A549 (cell line): ENCODE data around the gene OR5A1. TPM values are rescaled to one million over a fixed set of nuclear protein-coding genes. Genes with fewer than 3 reads are reported as not detected.

ENCODE experiments used
- ATAC-seq, 2 experiments: fragments of 200-7000 bp in 1 of 2; fragments of >200 bp in 1 of 2; cut with Nextera tagmentation in 1 of 2; cut with Tn5 transposase in 1 of 2; 3 replicates each; pipeline versions ENCODE4 v1.8.0 to v1.9.1; 2018 to 2020; ENCODE audit warnings: mild to moderate bottlenecking in 1 of 2, moderate library complexity in 1 of 2
- CTCF ChIA-PET: fragments of 300-600 bp; sonication (Branson Sonifier 250); formaldehyde crosslinking; extraction: SDS; loops from one replicate; lab custom pipeline; 2021; ENCODE audit warnings: antibody characterized with exemption, inconsistent platforms; lab: Yijun Ruan, JAX
- POLR2A ChIA-PET: fragments of 350-600 bp; formaldehyde crosslinking; extraction: SDS; loops from one replicate; lab custom pipeline; 2021; ENCODE audit warnings: antibody characterized with exemption, inconsistent platforms; lab: Yijun Ruan, JAX
- DNase-seq, 2 experiments: peaks; one replicate each; pipeline versions ENCODE4 v3.0.0 to v3.0.0-alpha.2; 2011 to 2016; ENCODE audit warnings: low read depth in 1 of 2, low spot score in 1 of 2
- FAIRE-seq: peaks from 2 replicates; lab custom pipeline; 2011; peaks lifted over from hg19 to GRCh38; lab: Jason Lieb, UNC
- H3K27ac ChIP-seq, 2 experiments: fragments of >200 bp; sonication (Bioruptor Twin); formaldehyde crosslinking; 3 replicates each; pipeline ENCODE4 v1.5.1; 2016 to 2017
- H3K4me1 ChIP-seq: fragments of >200 bp; sonication (Bioruptor Twin); formaldehyde crosslinking; 3 replicates; pipeline ENCODE4 v1.6.1; 2016
- H3K4me2 ChIP-seq: fragments of >200 bp; sonication (Bioruptor Twin); formaldehyde crosslinking; 3 replicates; pipeline ENCODE4 v1.6.1; 2016
- H3K4me3 ChIP-seq: fragments of >200 bp; sonication (Bioruptor Twin); formaldehyde crosslinking; 3 replicates; pipeline ENCODE4 v1.5.1; 2016
- H3K9me3 ChIP-seq: fragments of >200 bp; sonication (Bioruptor Twin); formaldehyde crosslinking; 3 replicates; pipeline ENCODE4 v1.6.1; 2016
- BHLHE40 ChIP-seq: IDR thresholded peaks from 2 replicates; pipeline ENCODE4 v1.6.1; 2012; ENCODE audit warnings: low read depth, low read length, inconsistent platforms
- CBX2 ChIP-seq: fragments of 200-600 bp; sonication (generic); IDR thresholded peaks from 2 replicates; pipeline ENCODE4 v1.6.1; 2016; ENCODE audit warnings: low read depth, mild to moderate bottlenecking, borderline replicate concordance
- CBX8 ChIP-seq: fragments of 200-600 bp; sonication (generic); IDR thresholded peaks from 2 replicates; pipeline ENCODE4 v1.6.1; 2016
- CEBPB ChIP-seq, 2 experiments: fragments of >200 bp in 1 of 2; sonication (Bioruptor Twin) in 1 of 2; formaldehyde crosslinking in 1 of 2; IDR thresholded peaks; 2 replicates each; pipeline ENCODE4 v1.6.1; 2012 to 2016
- CHD4 ChIP-seq: fragments of 200-600 bp; sonication (generic); IDR thresholded peaks from 2 replicates; pipeline ENCODE4 v1.6.1; 2016; ENCODE audit warnings: antibody characterized with exemption, mild to moderate bottlenecking, borderline replicate concordance
- EP300 ChIP-seq, 2 experiments: fragments of >200 bp; sonication (Bioruptor Twin); formaldehyde crosslinking; IDR thresholded peaks; 2 replicates in 1 of 2; 3 replicates in 1 of 2; pipeline ENCODE4 v1.6.1; 2016 to 2017
- FOSL2 ChIP-seq, 2 experiments: fragments of 450-650 bp in 1 of 2; fragments of >200 bp in 1 of 2; sonication (Bioruptor Twin) in 1 of 2; formaldehyde crosslinking; IDR thresholded peaks; 2 replicates each; pipeline versions ENCODE4 v1.5.0 to v1.6.1; 2016 to 2020; ENCODE audit warnings: mild to moderate bottlenecking in 1 of 2, moderate library complexity in 1 of 2
- FOXS1 ChIP-seq: fragments of 250-450 bp; sonication (Bioruptor Pico); IDR thresholded peaks from 2 replicates; pipeline ENCODE4 v1.5.0; 2020; ENCODE audit warnings: mild to moderate bottlenecking, moderate library complexity
- GATA3 ChIP-seq: IDR thresholded peaks from 2 replicates; pipeline ENCODE4 v1.6.1; 2012; ENCODE audit warnings: borderline replicate concordance
- HOXB5 ChIP-seq: fragments of 250-450 bp; sonication (Bioruptor Pico); IDR thresholded peaks from 2 replicates; pipeline ENCODE4 v1.5.0; 2020; ENCODE audit warnings: mild to moderate bottlenecking, moderate library complexity
- MAFK ChIP-seq: fragments of 450-650 bp; IDR thresholded peaks from 2 replicates; pipeline ENCODE4 v1.6.1; 2014; ENCODE audit not compliant: partially characterized antibody
- MYC ChIP-seq: IDR thresholded peaks from 2 replicates; pipeline ENCODE4 v1.6.1; 2012; ENCODE audit warnings: mild to moderate bottlenecking, inconsistent platforms, low read length, improper control_type of control experiment, borderline replicate concordance
- NFE2L2 ChIP-seq: fragments of 150-350 bp; conservative IDR thresholded peaks from 2 replicates; pipeline ENCODE4 v1.6.1; 2014; ENCODE audit warnings: low read length
- NR3C1 ChIP-seq: fragments of >200 bp; sonication (Bioruptor Twin); formaldehyde crosslinking; IDR thresholded peaks from 3 replicates; pipeline ENCODE4 v1.6.1; 2017
- PHF8 ChIP-seq: fragments of 200-600 bp; sonication (generic); IDR thresholded peaks from 2 replicates; pipeline ENCODE4 v1.6.1; 2016; ENCODE audit warnings: low read depth, mild to moderate bottlenecking, antibody characterized with exemption, moderate library complexity, borderline replicate concordance
- POLR2AphosphoS2 ChIP-seq: conservative IDR thresholded peaks from 2 replicates; pipeline ENCODE4 v1.6.1; 2012; ENCODE audit warnings: low read length, improper control_type of control experiment, inconsistent platforms
- RAD21 ChIP-seq, 2 experiments: fragments of >200 bp in 1 of 2; sonication (Bioruptor Twin) in 1 of 2; formaldehyde crosslinking in 1 of 2; IDR thresholded peaks in 1 of 2; conservative IDR thresholded peaks in 1 of 2; 2 replicates in 1 of 2; 3 replicates in 1 of 2; pipeline ENCODE4 v1.6.1; 2012 to 2018; ENCODE audit warnings: inconsistent platforms in 1 of 2
- RCOR1 ChIP-seq: fragments of 150-350 bp; IDR thresholded peaks from 2 replicates; pipeline ENCODE4 v1.6.1; 2014; ENCODE audit warnings: antibody characterized with exemption, low read length, low read depth
- RNF2 ChIP-seq: fragments of 200-600 bp; sonication (generic); IDR thresholded peaks from 2 replicates; pipeline ENCODE4 v1.6.1; 2016; ENCODE audit warnings: low read depth, mild to moderate bottlenecking, antibody characterized with exemption, moderate library complexity, borderline replicate concordance
- SMC3 ChIP-seq: fragments of >200 bp; sonication (Bioruptor Twin); formaldehyde crosslinking; IDR thresholded peaks from 3 replicates; pipeline ENCODE4 v1.6.1; 2018; ENCODE audit warnings: inconsistent platforms
- SREBF2 ChIP-seq: fragments of 450-650 bp; IDR thresholded peaks from 2 replicates; pipeline ENCODE4 v1.6.1; 2014; ENCODE audit warnings: mild to moderate bottlenecking, moderate library complexity
- ZC3H11A ChIP-seq: fragments of 450-650 bp; IDR thresholded peaks from 2 replicates; pipeline ENCODE4 v1.6.1; 2014; ENCODE audit warnings: antibody characterized with exemption, mild to moderate bottlenecking
- WGBS: methylation state at CpG from one replicate; pipeline ENCODE4 v1.1.6; 2017; ENCODE audit errors: missing lambda C conversion rate; 5-methylcytosine and 5-hydroxymethylcytosine counted together
- polyA plus RNA-seq, 4 experiments: library from polyadenylated mRNA; depleted of rRNA in 3 of 4; stranded (reverse); fragments of >200 nt; fragmentation: RNase III in 1 of 4; extraction: RNeasy Plus Mini Kit Qiagen cat#74134 plus additional on column Dnase treatment in 1 of 4; gene quantifications; 2 replicates in 3 of 4; 3 replicates in 1 of 4; pipeline ENCODE4 v1.2.3, GENCODE V29; 2011 to 2017
- TF ChIP-seq, protein P1 (sequence below): fragments of >200 bp; sonication (Bioruptor Twin); formaldehyde crosslinking; IDR thresholded peaks from 3 replicates; pipeline ENCODE4 v1.5.1; 2016
- TF ChIP-seq, protein P2 (sequence below): fragments of >200 bp; sonication (Bioruptor Twin); formaldehyde crosslinking; IDR thresholded peaks from 3 replicates; pipeline ENCODE4 v1.6.1; 2016
- TF ChIP-seq, protein P3 (sequence below): IDR thresholded peaks from 2 replicates; pipeline ENCODE4 v1.6.1; 2012; ENCODE audit warnings: low read depth, borderline replicate concordance

OR5A1 gene
- polyA plus RNA-seq, 2 of the 4 experiments (the other 2 are of a cell fraction): not detected

DNA sequence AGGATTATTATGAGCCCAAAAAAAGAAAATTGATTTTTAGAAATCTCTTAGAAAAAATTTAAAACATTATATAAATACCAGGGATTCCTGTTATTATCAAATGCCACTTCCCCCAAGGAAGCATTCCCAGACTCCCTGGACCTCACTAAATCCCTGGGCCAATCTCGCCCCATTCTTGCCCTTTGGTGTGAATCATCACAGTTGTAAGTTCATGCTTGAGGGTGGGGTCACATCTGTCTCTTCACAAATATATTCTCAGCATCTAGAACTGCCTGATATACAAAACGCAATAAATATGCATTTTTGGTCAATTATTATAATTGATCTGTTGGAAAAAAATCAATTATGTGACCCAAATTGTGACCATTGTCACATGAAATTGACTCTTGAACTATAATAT lies 12.2 kb downstream of the OR5A1 start:
- FAIRE-seq (no peak), DNase-seq (no peak), ATAC-seq (no peak)
- ChIA-PET CTCF (no interaction called here), POLR2A (no interaction called here)
- Histone ChIP-seq H3K4me2 (no peak overlapping the region), H3K27ac (no peak overlapping the region), H3K9me3 (no peaks in the 10 kb centered on the region), H3K4me1 (no peaks in the 10 kb centered on the region), H3K4me3 (no peak overlapping the region)
- WGBS: 3% methylated on average over 2 of the region's 2 CpGs
- TF ChIP-seq MYC (no peak), SREBF2 (no peak), PHF8 (no peak), ZC3H11A (no peak)
- TF ChIP-seq, protein P1, sequence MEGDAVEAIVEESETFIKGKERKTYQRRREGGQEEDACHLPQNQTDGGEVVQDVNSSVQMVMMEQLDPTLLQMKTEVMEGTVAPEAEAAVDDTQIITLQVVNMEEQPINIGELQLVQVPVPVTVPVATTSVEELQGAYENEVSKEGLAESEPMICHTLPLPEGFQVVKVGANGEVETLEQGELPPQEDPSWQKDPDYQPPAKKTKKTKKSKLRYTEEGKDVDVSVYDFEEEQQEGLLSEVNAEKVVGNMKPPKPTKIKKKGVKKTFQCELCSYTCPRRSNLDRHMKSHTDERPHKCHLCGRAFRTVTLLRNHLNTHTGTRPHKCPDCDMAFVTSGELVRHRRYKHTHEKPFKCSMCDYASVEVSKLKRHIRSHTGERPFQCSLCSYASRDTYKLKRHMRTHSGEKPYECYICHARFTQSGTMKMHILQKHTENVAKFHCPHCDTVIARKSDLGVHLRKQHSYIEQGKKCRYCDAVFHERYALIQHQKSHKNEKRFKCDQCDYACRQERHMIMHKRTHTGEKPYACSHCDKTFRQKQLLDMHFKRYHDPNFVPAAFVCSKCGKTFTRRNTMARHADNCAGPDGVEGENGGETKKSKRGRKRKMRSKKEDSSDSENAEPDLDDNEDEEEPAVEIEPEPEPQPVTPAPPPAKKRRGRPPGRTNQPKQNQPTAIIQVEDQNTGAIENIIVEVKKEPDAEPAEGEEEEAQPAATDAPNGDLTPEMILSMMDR: no peak

DNA sequence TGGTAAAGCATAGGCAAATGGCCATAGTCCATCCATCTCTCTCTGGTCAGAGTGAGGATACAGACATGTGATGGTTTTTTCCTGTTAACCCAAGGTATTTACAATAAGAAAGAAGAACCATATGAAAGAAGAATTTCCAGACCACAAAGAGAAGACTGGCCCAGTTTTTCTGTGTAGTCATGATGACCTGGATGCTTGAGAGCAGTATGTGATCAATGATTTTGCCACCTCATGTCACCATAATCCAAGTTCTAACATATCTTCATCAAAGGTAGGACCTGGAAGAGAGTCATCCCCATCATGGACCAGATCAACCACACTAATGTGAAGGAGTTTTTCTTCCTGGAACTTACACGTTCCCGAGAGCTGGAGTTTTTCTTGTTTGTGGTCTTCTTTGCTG lies 20.4 kb downstream of the OR5A1 start, which contains the start of gene OR4D6:
OR4D6 (plus strand) TSS at position 301 of the 400 bp plus-strand sequence; CDS start at position 301, 0 bp downstream.
- Histone ChIP-seq H3K4me1 (no peaks in the 10 kb centered on the region), H3K9me3 (no peaks in the 10 kb centered on the region), H3K4me3 (no peak within 1 kb of the TSS), H3K27ac (no peak within 1 kb of the TSS), H3K4me2 (no peak within 1 kb of the TSS)
- FAIRE-seq (no peak), DNase-seq (no peak), ATAC-seq (no peak)
- POLR2A ChIA-PET: no interaction called here
- CTCF ChIA-PET: no interaction called here
- no peak for TF ChIP-seq FOSL2 (IDR thresholded peaks at IDR 0.05)
- TF ChIP-seq FOSL2 (CRISPR knock-in tag; IDR thresholded peaks at IDR 0.05): no peak
- no peak for TF ChIP-seq CBX2
- TF ChIP-seq, all 56 proteins: peak for 0
- WGBS: 5% methylated on average over 2 of the region's 2 CpGs

DNA sequence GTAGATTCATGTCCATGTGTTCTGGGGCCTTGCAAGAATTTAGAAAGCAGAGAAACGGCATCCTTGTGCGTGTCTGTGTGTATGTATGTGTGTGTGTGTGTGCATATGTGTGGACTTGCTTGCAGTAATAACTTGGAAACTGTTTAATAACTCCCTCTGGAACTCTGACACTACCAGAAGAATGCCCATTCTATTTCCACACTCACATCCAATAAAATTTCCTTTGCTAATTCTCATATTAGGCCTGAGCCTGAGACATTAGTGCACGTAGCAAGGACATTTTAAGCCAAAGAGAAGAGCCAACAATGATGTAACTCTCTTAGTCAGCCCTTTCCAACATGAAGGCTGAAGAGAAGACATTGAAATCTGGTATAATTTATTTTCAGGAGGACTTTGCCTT lies 23.6 kb downstream of the OR5A1 start:
- CTCF ChIA-PET: no interaction called here
- WGBS: 24% methylated on average over 3 of the region's 3 CpGs

DNA sequence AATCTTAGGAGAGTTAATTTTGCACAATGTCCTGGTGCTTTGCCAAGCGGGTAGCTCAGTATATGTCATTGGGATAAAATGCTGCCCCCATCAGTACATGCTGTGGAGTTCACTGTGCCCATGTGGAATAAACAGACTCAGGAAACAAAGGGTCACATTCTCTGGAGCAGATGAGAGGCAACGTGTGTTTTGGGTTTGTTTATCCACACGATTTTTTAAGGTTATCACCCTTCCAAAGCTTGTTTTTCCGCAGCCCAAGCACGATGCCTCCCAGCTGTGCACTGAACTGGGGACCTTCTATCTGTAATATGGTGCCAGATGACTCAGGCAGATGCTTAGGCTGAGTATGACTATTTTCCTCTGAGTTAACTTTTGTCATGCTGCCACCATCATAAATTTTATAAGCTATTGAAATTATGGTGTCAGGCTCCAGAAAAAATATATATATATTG lies 26.9 kb downstream of the OR5A1 start:
- no peak for FAIRE-seq
- Histone ChIP-seq H3K4me2 (no peak overlapping the region), H3K4me1 (no peaks in the 10 kb centered on the region), H3K27ac (no peak overlapping the region), H3K9me3 (no peaks in the 10 kb centered on the region), H3K4me3 (no peak overlapping the region)
- ChIA-PET POLR2A (no interaction called here), CTCF (interaction anchor here (0.7 kb wide), 1 partner anchor 86 kb away, joined by 3 read pairs; no protein-coding TSS in a partner anchor)
- TF ChIP-seq, protein P1: no peak
- TF ChIP-seq CEBPB (IDR thresholded peaks at IDR 0.05): no peak
- TF ChIP-seq, protein P2, sequence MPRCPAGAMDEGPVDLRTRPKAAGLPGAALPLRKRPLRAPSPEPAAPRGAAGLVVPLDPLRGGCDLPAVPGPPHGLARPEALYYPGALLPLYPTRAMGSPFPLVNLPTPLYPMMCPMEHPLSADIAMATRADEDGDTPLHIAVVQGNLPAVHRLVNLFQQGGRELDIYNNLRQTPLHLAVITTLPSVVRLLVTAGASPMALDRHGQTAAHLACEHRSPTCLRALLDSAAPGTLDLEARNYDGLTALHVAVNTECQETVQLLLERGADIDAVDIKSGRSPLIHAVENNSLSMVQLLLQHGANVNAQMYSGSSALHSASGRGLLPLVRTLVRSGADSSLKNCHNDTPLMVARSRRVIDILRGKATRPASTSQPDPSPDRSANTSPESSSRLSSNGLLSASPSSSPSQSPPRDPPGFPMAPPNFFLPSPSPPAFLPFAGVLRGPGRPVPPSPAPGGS: no peak
- no peak for TF ChIP-seq FOXS1 (CRISPR knock-in tag)
- TF ChIP-seq CHD4: no peak
- no peak for TF ChIP-seq POLR2AphosphoS2
- no peak for TF ChIP-seq RCOR1
- DNase-seq: no peak
- 27% methylated on average over 5 of the region's 5 CpGs for WGBS
- ATAC-seq: peak in 1 of 2 experiments; percentile 46; a peak in 1 of 6 replicates

More for the DNA sequence above, 23.6 kb downstream of the OR5A1 start:
- Histone ChIP-seq H3K4me1 (no peaks in the 10 kb centered on the region), H3K4me2 (no peak overlapping the region), H3K27ac (no peak overlapping the region), H3K4me3 (no peak overlapping the region), H3K9me3 (no peaks in the 10 kb centered on the region)
- POLR2A ChIA-PET: no interaction called here
- FAIRE-seq: no peak
- no peak for TF ChIP-seq HOXB5 (CRISPR knock-in tag)
- no peak for TF ChIP-seq RCOR1
- no peak for TF ChIP-seq MAFK
- no peak for TF ChIP-seq GATA3
- TF ChIP-seq NR3C1: no peak
- no peak for TF ChIP-seq NFE2L2
- no peak for TF ChIP-seq CBX8
- TF ChIP-seq, protein P3, sequence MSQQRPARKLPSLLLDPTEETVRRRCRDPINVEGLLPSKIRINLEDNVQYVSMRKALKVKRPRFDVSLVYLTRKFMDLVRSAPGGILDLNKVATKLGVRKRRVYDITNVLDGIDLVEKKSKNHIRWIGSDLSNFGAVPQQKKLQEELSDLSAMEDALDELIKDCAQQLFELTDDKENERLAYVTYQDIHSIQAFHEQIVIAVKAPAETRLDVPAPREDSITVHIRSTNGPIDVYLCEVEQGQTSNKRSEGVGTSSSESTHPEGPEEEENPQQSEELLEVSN: no peak
- no peak for TF ChIP-seq EP300 (IDR thresholded peaks at IDR 0.05)
- no peak for TF ChIP-seq SMC3
- TF ChIP-seq BHLHE40: no peak
- TF ChIP-seq RNF2: no peak
- no peak for TF ChIP-seq RAD21 (conservative IDR thresholded peaks at IDR 0.05 in 1 of 2, IDR thresholded peaks at IDR 0.05 in 1 of 2)
- no peak for ATAC-seq
- DNase-seq: no peak
